ENCODE results near the gene CRY2. TPM values are rescaled to one million over a fixed set of nuclear protein-coding genes. Genes with fewer than 3 reads are reported as not detected.
A peak's percentile ranks its signal among the peaks of the same experiment; 100 is the strongest.

The CRY2 gene
- total and polyA plus RNA-seq, 10 of the 15 experiments (the other 5 are each of a cell fraction or from before 2014, with no cell fraction given) = 1.2 to 14.7 (median 8.1) TPM

- TF ChIP-seq REST (IDR thresholded peaks at IDR 0.05; ENCODE audit: low read depth, low read length) (no peak), RELB (IDR thresholded peaks at IDR 0.05; ENCODE audit: low read depth) (no peak), CBX5 (IDR thresholded peaks at IDR 0.05; ENCODE audit: low read depth) (no peak), EP300 (IDR thresholded peaks at IDR 0.05; ENCODE audit: borderline replicate concordance in 1 of 2, control insufficient read depth in 1 of 2, low read depth in 2 of 2, low read length in 2 of 2) (no peak)
Measured at GRCh38 chr11:45815747-45816146, 31.5 kb upstream of the CRY2 start (continued).

GRCh38 chr11:45816614-45817013, 30.7 kb upstream of the CRY2 start:
- no peak overlapping the region for H2AFZ ChIP-seq (ENCODE audit: control insufficient read depth, low read depth, low read length)
- H4K20me1 ChIP-seq (ENCODE audit: control insufficient read depth, insufficient read depth) = no peaks in the 10 kb centered on the region
- no peak overlapping the region for H3K27ac ChIP-seq (ENCODE audit: control insufficient read depth, insufficient read depth)
- peaks cover 10% of the 10 kb centered on the region for H3K4me1 ChIP-seq (ENCODE audit: control insufficient read depth, insufficient read depth, low read length)
- ATAC-seq (peak; percentile 20; the same call in 2 of the 3 replicates), DNase-seq (ENCODE audit: low read depth, low spot score) (no peak), FAIRE-seq (no peak)
- in situ Hi-C loops (cut with MboI) = no loop called here
- no peak overlapping the region for H3K4me3 ChIP-seq
- no peaks in the 10 kb centered on the region for H3K9me3 ChIP-seq (replicated peaks; ENCODE audit: control insufficient read depth, insufficient read depth, low read length)
- no peaks in the 10 kb centered on the region for H3K79me2 ChIP-seq (ENCODE audit: control insufficient read depth, insufficient read depth, low read length)
- BruUV-seq (replicated peaks) = no TSS peak
- ChIA-PET CTCF (interaction anchor here (1.4 to 3.6 kb wide), 5 partner anchors 7 to 45 kb away, joined by 5 to 18 read pairs (median 7); no protein-coding TSS in a partner anchor), SMC1A (ENCODE audit: uncharacterized antibody, unreplicated experiment) (interaction anchor here (0.6 to 3.9 kb wide), 6 partner anchors 10 to 445 kb away, joined by 3 to 17 read pairs (median 4); partner anchors contain the start of gene CRY2), POLR2A (interaction anchor here (0.8 to 3.0 kb wide), 6 partner anchors 11 to 101 kb away, joined by 3 to 19 read pairs (median 4); partner anchors contain the start of genes CRY2, PEX16 and SLC35C1), RAD21 (ENCODE audit: unreplicated experiment) (interaction anchor here (1.0 to 3.5 kb wide), 5 partner anchors 10 to 30 kb away, joined by 3 to 13 read pairs (median 4); partner anchors contain the start of gene CRY2)
- no peak overlapping the region for H3K9ac ChIP-seq (ENCODE audit: control insufficient read depth, insufficient read depth, low read length)
- WGBS (ENCODE audit: insufficient coverage, insufficient replicate concordance, low lambda C conversion rate, missing lambda C conversion rate) = 82% methylated on average over 3 of the region's 3 CpGs
- intact Hi-C loops (cut with micrococcal nuclease; ENCODE audit: unreplicated experiment) = no loop called here
- H3K27me3 ChIP-seq (replicated peaks in 1 of 2; ENCODE audit: control insufficient read depth in 2 of 2, insufficient read depth in 2 of 2, low read length in 1 of 2) = no peaks in the 10 kb centered on the region
- H3K4me2 ChIP-seq (ENCODE audit: control insufficient read depth, insufficient read depth) = no peak overlapping the region
- H3K36me3 ChIP-seq (ENCODE audit: control insufficient read depth in 2 of 2, insufficient read depth in 2 of 2, low read length in 1 of 2) = no peaks in the 10 kb centered on the region; a peak in 2 of 4 replicates
- TF ChIP-seq CUX1 (IDR thresholded peaks at IDR 0.05; ENCODE audit: insufficient replicate concordance, low read depth, low read length) = no peak
- no peak for TF ChIP-seq STAT3 (IDR thresholded peaks at IDR 0.05; ENCODE audit: low read depth, low read length)
- TF ChIP-seq KLF5 (IDR thresholded peaks at IDR 0.05; ENCODE audit: partially characterized antibody) = no peak
- TF ChIP-seq TCF7 (IDR thresholded peaks at IDR 0.05; ENCODE audit: borderline replicate concordance) = no peak
- no peak for TF ChIP-seq ASH2L (IDR thresholded peaks at IDR 0.05; ENCODE audit: borderline replicate concordance, low read depth)
- TF ChIP-seq TCF12 (IDR thresholded peaks at IDR 0.05; ENCODE audit: low read depth, low read length) = no peak

Measured in GM12878 (cell line).